K562 (cell line): ENCODE data around the gene BAZ2A.

ENCODE experiments used
- FOXJ3 ChIP-seq: sonication (generic); formaldehyde crosslinking; IDR thresholded peaks from 2 replicates; pipeline ENCODE4 v1.4.0; 2020; ENCODE audit warnings: mild to moderate bottlenecking, missing genetic modification reagents
- NBN ChIP-seq: fragments of 450-650 bp; IDR thresholded peaks from 2 replicates; pipeline ENCODE4 v1.6.1; 2016; ENCODE audit warnings: low read depth, mild to moderate bottlenecking
- SREBF2 ChIP-seq: sonication (generic); formaldehyde crosslinking; IDR thresholded peaks from 2 replicates; pipeline ENCODE4 v1.4.0; 2020; ENCODE audit warnings: mild to moderate bottlenecking, missing genetic modification reagents
- TCF7L2 ChIP-seq: fragments of 150-350 bp; IDR thresholded peaks from 2 replicates; pipeline ENCODE4 v1.6.1; 2016; ENCODE audit warnings: low read depth, mild to moderate bottlenecking, low read length, moderate library complexity
- ZC3H11A ChIP-seq: IDR thresholded peaks from 2 replicates; pipeline ENCODE4 v1.6.1; 2012; ENCODE audit warnings: low read depth, low read length, improper control_type of control experiment
- ZNF311 ChIP-seq: fragments of 250-450 bp; sonication (Bioruptor Pico); IDR thresholded peaks from 2 replicates; pipeline ENCODE4 v1.4.0; 2020; ENCODE audit warnings: mild to moderate bottlenecking, moderate library complexity
- TF ChIP-seq, protein P1 (sequence below): sonication (generic); formaldehyde crosslinking; IDR thresholded peaks from 2 replicates; pipeline ENCODE4 v1.5.0; 2020; ENCODE audit warnings: missing genetic modification reagents
- TF ChIP-seq, protein P2 (sequence below): fragments of 450-650 bp; IDR thresholded peaks from 2 replicates; pipeline ENCODE4 v1.7.0; 2016; ENCODE audit warnings: borderline replicate concordance
- TF ChIP-seq, protein P3 (sequence below): sonication (generic); formaldehyde crosslinking; IDR thresholded peaks from 2 replicates; pipeline ENCODE4 v1.8.1; 2023; ENCODE audit warnings: mild to moderate bottlenecking, missing genetic modification reagents
- TF ChIP-seq, protein P4 (sequence below), 2 experiments: fragments of 450-650 bp in 1 of 2; sonication (generic) in 1 of 2; formaldehyde crosslinking in 1 of 2; IDR thresholded peaks in 1 of 2; conservative IDR thresholded peaks in 1 of 2; 2 replicates each; pipeline versions ENCODE4 v1.6.1 to v1.8.1; 2016 to 2023; ENCODE audit warnings: mild to moderate bottlenecking in 2 of 2, moderate library complexity in 2 of 2, inconsistent platforms in 1 of 2, missing genetic modification reagents in 1 of 2
- TF ChIP-seq, protein P5 (sequence below): sonication (generic); formaldehyde crosslinking; IDR thresholded peaks from 2 replicates; pipeline ENCODE4 v1.8.1; 2022; ENCODE audit warnings: missing genetic modification reagents

DNA sequence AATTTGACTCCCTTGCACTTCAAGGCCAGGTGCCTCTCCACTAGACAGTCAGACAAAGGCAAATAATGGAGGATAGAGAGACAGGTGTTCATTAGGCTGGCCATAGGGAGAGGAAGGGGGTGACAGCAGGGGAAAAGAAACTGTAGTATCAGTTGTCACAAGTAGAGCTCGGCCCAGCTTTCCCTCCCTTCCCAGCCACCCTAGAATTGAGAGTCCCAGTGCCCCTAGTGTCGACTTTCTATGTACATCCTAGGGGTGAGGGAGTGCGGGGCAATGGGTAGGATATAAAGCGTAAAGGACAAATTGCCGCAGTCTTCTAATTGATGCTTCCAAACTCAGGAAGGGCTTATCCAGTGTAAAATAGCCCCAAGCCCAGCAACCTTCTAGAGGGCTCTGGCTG is 39.0 kb downstream of the BAZ2A start:
- TF ChIP-seq, protein P1, sequence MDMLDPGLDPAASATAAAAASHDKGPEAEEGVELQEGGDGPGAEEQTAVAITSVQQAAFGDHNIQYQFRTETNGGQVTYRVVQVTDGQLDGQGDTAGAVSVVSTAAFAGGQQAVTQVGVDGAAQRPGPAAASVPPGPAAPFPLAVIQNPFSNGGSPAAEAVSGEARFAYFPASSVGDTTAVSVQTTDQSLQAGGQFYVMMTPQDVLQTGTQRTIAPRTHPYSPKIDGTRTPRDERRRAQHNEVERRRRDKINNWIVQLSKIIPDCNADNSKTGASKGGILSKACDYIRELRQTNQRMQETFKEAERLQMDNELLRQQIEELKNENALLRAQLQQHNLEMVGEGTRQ (CRISPR knock-in tag) = no peak
- TF ChIP-seq ZC3H11A (no peak), TCF7L2 (no peak), ZNF311 (CRISPR knock-in tag) (no peak), FOXJ3 (CRISPR knock-in tag) (no peak), SREBF2 (CRISPR knock-in tag) (no peak), NBN (no peak)
- TF ChIP-seq, protein P2, sequence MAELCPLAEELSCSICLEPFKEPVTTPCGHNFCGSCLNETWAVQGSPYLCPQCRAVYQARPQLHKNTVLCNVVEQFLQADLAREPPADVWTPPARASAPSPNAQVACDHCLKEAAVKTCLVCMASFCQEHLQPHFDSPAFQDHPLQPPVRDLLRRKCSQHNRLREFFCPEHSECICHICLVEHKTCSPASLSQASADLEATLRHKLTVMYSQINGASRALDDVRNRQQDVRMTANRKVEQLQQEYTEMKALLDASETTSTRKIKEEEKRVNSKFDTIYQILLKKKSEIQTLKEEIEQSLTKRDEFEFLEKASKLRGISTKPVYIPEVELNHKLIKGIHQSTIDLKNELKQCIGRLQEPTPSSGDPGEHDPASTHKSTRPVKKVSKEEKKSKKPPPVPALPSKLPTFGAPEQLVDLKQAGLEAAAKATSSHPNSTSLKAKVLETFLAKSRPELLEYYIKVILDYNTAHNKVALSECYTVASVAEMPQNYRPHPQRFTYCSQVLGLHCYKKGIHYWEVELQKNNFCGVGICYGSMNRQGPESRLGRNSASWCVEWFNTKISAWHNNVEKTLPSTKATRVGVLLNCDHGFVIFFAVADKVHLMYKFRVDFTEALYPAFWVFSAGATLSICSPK = no peak
- TF ChIP-seq, protein P3, sequence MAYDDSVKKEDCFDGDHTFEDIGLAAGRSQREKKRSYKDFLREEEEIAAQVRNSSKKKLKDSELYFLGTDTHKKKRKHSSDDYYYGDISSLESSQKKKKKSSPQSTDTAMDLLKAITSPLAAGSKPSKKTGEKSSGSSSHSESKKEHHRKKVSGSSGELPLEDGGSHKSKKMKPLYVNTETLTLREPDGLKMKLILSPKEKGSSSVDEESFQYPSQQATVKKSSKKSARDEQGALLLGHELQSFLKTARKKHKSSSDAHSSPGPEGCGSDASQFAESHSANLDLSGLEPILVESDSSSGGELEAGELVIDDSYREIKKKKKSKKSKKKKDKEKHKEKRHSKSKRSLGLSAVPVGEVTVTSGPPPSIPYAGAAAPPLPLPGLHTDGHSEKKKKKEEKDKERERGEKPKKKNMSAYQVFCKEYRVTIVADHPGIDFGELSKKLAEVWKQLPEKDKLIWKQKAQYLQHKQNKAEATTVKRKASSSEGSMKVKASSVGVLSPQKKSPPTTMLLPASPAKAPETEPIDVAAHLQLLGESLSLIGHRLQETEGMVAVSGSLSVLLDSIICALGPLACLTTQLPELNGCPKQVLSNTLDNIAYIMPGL (CRISPR knock-in tag) = no peak
- TF ChIP-seq, protein P4, sequence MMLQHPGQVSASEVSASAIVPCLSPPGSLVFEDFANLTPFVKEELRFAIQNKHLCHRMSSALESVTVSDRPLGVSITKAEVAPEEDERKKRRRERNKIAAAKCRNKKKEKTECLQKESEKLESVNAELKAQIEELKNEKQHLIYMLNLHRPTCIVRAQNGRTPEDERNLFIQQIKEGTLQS (IDR thresholded peaks at IDR 0.05) = no peak
- TF ChIP-seq, protein P4 (CRISPR knock-in tag; conservative IDR thresholded peaks at IDR 0.05) = no peak
- TF ChIP-seq, protein P5, sequence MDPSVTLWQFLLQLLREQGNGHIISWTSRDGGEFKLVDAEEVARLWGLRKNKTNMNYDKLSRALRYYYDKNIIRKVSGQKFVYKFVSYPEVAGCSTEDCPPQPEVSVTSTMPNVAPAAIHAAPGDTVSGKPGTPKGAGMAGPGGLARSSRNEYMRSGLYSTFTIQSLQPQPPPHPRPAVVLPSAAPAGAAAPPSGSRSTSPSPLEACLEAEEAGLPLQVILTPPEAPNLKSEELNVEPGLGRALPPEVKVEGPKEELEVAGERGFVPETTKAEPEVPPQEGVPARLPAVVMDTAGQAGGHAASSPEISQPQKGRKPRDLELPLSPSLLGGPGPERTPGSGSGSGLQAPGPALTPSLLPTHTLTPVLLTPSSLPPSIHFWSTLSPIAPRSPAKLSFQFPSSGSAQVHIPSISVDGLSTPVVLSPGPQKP (CRISPR knock-in tag) = no peak
